HG02678 (cell line): ENCODE measurements around the gene UBA6.
"Not testable (repeated sequence)": the region's sequence is repeated elsewhere in the genome, so short reads cannot be mapped to it uniquely, and the experiment has no call there.

Experiments used
- ATAC-seq: cut with Tn5 transposase; IDR thresholded peaks from one replicate; pipeline ENCODE4 v1.9.1; 2021; ENCODE audit warnings: mild to moderate bottlenecking, moderate library complexity; ENCODE audit not compliant: unreplicated experiment

The UBA6 gene

GRCh38 chr4:67714248-67714583, 13.3 kb upstream of the UBA6 start:
- peak; percentile 50 for ATAC-seq

DNA sequence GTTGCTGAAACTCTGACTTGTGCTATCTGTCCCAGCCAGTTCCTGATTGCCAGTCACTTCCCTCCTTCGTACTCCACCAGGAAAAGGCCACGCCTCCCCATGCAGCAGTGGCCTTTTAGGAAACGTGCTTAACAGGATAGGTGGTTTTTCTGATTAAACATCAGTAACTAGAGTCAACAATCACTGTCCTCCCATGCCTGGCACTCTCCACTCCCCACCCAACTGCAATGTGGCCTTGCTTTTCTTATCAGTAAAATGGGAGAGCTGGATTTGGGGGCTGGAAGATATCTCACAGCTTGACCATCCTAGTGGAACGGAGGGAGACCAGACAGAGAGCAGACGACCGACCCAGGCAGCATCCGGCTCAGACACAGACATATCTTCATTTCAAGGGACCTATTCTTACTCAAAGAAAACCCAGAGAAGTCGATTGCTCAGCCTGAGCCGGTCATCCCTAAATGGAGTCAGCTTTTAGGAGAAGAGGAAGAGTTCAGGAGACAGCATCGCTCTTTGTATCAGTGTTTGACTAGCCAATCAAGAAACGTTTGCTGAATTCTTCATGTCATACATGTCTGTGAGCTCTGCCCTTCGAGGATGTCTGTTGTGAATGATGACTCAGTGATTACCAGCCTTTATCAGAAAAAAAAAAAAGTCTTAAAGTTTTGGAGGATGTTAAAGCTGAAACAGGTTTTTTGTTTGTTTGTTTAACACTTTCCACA, 12.7 kb upstream of the UBA6 start:
- no peak for ATAC-seq

GRCh38 chr4:67712650-67713528, 11.9 kb upstream of the UBA6 start:
- no peak for ATAC-seq

GRCh38 chr4:67712000-67712625, 11.2 kb upstream of the UBA6 start:
- ATAC-seq, result no peak

DNA sequence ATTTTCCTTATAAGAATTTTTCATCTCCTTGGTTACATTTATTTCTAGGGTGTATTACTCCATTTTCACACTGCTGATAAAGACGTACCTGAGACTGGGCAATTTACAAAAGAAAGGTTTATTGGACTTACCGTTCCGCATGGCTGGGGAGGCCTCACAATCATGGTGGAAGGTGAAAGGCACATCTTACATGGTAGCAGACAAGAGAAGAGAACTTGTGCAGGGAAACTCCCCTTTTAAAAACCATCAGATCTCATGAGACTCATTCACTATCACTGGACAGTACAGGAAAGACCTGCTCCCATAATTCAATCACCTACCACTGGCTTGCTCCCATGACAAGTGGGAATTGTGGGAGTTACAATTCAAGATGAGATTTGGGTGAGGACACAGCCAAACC, 5.7 kb upstream of the UBA6 start:
- ATAC-seq, result not testable (repeated sequence)

- ATAC-seq, result no peak
Observed at GRCh38 chr4:67704843-67705242, 3.9 kb upstream of the UBA6 start.

- no peak for ATAC-seq
Observed at GRCh38 chr4:67702166-67702565, 1.2 kb upstream of the UBA6 start.

GRCh38 chr4:67701517-67701850, 529 bp upstream of the UBA6 start:
- no peak for ATAC-seq

DNA sequence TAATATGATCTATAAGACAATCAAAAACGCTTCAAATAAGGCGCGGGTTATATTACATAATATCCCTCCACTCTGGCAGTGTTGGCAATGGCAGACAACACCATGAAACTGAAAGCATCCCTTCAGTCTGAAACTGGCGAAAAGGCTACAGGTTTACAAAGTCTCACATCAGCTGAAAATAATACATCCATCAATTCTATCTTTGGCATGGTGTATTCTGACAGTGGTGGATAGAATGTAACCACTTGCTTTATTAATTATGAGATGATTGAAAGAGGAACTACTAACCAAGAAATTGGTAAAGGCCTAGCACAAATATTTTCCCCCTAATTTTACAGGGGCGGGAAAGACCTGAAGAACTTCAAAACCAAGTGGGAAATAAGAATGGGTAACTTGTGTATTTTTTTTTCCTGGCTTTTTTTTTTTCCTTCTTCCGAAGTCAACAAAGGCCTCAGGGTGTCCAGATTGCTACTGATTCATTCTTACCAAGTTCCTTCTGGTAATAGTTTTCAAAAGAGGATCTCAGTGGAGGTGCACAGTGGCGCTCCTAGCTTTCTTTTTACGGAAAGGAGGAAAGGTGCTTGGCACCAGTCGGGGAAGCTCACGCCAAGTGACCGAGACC, 728 bp downstream of the UBA6 start:
- peak; percentile 3 for ATAC-seq

GRCh38 chr4:67699603-67700002, 1.4 kb downstream of the UBA6 start:
- no peak for ATAC-seq

DNA sequence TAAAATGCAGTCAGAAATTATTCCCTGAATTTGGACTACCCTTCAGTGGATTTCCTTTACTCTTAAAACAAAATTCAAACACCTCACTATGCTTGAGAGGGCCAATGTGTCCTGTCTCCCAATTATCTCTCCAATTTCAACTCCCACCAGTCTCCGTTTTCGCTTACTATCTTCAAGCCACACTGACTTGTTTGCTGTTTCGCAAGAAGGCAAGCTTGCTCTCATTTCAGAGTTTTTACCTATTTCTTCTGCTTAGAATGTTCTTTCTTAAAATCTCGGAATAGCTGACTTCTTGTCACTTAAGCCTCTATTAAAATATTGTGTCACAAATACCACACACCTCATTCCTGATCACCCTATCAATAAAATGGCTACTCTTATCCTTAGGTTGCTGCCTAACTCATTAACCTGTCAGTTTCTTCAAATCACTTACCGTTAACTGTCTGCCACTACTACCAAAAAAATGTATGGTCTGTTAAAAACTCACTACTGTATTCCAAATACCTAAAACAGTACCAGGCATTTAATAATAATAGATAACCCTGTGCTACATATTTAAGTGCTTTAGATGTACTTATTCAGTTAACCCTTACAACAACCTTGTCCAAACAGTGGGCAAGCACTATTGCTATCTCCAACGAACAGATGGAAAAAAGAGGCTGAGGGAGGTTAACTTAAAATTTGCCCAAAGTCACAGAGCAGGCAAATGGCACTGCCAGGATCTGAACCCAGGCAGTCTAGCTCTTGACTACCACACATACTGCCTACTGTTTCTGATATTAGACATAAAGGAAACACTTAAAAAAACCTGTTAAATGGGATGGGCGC, 2.9 kb downstream of the UBA6 start:
- ATAC-seq, result no peak

GRCh38 chr4:67696061-67696460, 4.9 kb downstream of the UBA6 start:
- ATAC-seq, result no peak

GRCh38 chr4:67694662-67695061, 6.3 kb downstream of the UBA6 start:
- no peak for ATAC-seq

DNA sequence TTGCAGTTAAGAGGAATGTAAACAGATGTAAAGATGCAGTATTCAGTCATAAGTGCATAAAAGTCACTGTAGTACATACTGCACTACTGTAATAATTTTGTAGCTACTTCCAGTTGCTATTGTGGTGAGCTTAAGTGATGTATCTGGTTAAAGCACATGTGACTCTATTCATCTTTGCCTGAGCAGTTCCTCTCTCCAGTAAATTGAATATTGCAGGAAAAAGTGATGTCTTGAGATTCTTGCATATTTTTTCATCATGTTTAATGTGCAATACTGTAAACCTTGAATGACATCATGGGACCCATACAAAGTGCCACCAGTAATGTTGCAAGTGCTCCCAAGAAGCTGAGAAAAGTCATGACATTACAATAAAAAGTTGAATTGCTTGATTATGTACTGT, 9.6 kb downstream of the UBA6 start:
- no peak for ATAC-seq

- ATAC-seq, result no peak
Observed at GRCh38 chr4:67687636-67688035, 13.3 kb downstream of the UBA6 start.

DNA sequence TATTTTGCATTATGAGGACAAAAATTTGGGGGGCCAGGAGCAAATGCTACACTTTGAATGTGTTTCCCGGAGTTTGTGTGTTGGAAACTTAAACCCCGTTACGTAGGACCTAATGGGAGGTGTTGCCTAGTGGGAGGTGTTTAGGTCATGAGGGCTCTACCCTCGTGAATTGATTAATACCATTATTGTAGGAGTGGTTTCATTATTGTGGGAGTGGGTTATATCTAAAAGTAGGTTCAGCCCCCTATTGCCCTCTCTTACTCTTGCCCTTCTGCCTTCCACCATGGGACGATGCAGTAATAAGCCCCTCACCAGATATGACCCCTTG, 15.5 kb downstream of the UBA6 start:
- peak; percentile 8 for ATAC-seq

DNA sequence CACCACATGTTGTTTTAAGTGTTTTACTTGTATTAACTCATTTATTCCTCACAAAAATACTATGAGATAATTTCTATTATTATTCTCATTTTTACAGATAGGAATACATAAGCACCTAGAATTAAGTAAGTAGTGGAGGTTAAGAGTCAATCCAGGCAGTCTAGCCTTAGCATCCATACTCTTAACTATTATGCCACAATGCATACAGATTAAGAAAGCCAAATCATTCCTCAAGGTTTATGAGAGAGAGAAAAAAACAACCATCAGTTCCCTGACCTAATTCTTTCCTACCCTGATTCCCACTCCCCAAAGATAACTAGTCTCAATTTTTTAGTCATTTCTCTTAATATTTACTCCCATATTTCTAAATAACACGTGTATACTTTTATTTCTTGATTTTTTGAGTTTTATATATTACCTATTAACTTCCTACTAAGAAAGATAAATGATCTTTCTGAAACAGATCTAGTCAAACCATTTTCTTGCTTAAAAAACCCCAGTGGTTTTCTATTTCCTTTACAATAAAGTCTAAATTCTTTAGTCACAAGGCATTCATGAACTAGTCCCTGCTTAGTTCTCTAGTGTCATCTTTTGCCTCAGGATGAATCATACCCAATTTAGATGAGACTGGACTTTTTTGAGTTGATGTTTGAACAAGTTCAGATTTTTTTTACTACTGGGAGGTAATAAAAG, 16.0 kb downstream of the UBA6 start:
- ATAC-seq, result peak; percentile 62

- ATAC-seq, result no peak
Observed at GRCh38 chr4:67682266-67682665, 18.7 kb downstream of the UBA6 start.

DNA sequence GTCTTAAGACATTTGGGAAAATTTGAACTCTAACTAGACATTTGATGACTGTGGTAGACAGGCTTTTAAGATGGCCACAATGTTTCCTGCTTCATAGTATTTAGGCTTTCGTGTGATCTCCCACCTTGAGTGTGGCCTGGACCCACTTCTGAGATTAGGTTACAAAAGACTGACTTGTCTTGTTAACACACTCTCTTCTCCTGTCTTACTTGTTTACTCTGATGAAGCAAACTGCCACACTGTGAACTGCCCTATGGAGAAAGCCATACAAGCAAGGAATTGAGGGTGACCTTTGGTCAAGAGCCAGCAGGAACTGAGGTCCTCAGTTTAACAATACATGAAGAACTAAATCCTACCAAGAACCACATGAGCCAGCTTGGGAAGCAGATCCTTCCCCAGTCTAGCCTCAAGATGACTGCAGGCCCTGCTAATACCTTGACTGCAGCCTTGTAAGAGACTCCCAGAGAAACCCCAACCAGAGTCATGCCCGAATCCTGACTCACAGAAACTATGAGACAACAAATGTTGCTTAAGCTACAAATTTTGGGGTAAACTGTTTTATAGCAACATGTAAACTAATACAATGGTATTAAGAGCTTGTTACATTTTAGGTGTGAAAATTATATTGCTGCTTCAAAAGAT, 20.3 kb downstream of the UBA6 start:
- ATAC-seq, result no peak

GRCh38 chr4:67678612-67679011, 22.3 kb downstream of the UBA6 start:
- ATAC-seq, result no peak
